ENCODE measurements around the gene TNFSF12.

The TNFSF12 gene

GRCh38 chr17:7572338-7572587, 23.4 kb downstream of the TNFSF12 start:
- no peak for DNase-seq

DNA sequence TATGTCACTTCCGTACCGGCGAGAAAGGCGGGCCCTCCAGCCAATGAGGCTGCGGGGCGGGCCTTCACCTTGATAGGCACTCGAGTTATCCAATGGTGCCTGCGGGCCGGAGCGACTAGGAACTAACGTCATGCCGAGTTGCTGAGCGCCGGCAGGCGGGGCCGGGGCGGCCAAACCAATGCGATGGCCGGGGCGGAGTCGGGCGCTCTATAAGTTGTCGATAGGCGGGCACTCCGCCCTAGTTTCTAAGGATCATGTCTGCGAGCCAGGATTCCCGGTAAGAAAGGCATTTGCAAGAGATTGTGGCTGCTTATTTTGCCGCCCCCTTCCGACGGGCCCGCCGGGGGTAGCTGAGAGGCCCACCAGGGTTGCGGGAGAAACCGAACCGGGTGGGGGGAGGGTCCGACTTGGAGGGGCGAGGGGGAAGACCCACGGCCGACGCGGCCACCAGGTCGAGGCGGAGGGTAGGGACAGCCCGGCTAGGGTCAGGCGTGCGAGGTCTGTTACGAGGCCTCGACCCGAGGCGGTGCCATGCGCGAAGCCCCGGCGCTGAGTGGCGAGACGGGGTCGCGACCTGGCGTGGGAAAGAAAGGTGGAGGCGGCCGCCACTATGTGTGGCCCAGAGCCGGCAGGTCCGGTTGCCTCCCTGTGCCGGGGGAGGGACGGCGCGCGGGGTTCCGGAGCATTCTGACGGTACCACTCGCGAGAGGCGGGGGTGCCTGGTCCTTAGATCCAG, 23.9 kb downstream of the TNFSF12 start:
- DNase-seq = peak; percentile 98

DNA sequence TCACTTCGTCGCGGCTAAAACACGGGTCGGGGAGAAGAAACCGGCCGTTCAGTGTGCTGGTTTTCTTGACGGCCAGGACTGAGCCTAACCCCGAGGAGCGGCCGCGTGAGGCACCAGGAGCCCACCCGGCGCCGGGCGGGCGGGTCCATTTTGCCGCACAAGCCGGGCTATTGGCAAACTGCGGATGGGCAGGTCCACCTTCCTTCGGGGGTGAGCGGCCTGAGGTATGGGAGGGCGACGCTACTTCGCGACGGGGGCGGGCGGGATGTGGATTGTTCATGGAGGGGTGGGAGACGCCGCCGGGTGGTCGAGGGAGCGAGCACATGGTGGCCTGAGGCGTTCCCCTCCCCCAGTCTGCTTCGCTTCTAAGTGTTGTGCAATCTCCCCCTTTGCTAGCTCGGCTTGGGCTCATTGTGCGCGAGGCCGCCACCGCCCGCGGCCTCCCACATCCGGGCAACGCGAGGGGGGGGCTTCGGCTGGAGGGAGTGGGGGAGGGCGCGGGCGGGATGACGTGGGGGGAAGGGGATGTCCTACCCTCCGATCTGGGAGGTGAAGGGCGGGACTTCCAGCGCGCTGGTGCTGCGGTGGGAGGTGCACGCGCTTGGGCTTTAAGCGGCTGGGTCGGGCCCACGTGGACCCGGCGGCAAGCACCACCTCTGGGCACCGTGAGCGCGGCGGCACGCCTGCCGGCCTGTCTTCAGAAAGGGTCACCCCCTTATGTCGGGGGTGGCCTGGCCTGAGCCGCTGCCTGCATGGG, 24.6 kb downstream of the TNFSF12 start:
- DNase-seq = peak; percentile 76 to 81

DNA sequence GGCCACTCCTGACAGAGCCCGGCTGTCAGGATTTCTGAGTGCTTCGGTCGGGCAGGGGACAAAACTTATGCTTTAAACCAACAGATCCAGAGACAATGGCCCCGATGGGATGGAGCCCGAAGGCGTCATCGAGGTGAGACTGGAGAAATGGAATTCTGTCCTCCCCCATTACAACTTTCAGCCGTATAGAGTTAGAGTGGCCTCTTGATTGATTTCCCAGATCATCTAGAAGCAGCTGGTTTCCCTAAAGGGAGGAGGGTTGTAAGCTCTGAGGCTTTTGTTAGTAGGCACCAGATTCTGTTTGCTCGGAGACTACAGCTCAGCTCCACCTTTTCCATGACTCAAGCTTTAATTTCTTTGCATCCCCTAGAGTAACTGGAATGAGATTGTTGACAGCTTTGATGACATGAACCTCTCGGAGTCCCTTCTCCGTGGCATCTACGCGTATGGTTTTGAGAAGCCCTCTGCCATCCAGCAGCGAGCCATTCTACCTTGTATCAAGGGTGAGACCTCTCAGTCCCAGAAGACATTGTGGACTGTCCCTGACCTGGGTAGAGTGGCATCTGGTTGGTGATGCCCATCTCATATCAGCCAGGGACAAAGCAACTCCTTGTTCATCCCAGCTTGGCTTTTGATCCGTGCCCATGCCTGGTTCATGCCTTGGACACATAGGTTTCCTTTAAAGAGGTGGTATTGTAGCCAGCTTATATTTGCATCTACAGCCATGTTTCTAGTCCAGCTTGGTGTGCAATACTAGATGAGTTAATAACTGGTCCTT, 25.5 kb downstream of the TNFSF12 start:
- no peak for DNase-seq

- no peak for DNase-seq
Observed at GRCh38 chr17:7575481-7575883, 26.6 kb downstream of the TNFSF12 start.

GRCh38 chr17:7575959-7576358, 27.1 kb downstream of the TNFSF12 start:
- no peak for DNase-seq

DNA sequence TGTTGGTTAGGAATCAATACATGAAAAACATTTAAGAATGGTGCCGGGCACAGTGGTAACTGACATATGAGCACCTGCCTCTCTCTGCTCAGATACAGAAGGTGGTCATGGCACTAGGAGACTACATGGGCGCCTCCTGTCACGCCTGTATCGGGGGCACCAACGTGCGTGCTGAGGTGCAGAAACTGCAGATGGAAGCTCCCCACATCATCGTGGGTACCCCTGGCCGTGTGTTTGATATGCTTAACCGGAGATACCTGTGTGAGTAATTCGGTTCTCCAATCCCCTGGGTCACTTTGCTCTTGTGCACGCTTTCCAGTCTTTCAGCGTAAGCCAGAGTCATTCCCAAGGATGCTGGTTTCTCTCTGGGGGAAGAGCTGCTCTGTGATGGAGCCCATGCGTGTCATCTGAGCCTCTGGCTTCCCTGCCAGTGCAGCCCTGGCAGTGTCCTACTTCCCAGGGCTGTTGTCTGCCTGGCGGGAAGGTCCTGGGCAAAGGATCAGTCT, 27.6 kb downstream of the TNFSF12 start:
- DNase-seq = no peak

DNA sequence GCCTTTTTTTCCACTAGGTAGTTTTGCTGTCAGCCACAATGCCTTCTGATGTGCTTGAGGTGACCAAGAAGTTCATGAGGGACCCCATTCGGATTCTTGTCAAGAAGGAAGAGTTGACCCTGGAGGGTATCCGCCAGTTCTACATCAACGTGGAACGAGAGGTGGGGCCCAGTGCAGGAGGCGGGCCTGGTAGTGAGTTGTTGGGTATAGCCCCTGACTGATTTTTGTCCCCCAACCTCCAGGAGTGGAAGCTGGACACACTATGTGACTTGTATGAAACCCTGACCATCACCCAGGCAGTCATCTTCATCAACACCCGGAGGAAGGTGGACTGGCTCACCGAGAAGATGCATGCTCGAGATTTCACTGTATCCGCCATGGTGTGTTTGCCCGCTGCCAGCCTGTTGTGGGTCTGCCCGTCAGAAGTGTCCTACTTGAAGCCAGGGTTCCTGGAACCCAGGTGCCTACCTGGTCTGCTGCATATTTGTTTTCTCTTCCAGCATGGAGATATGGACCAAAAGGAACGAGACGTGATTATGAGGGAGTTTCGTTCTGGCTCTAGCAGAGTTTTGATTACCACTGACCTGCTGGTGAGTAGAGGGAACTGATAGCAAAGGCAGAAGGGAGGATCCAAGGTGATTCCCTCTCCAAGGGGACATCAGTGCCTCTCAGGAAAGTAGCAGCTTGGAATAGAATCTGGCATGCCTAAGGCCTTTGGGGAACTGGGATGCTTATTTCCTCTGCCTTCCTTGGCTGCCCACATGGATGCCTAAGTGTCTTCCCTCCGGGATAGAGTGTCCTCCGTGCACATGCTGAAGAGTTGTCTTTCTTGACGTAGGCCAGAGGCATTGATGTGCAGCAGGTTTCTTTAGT, 28.7 kb downstream of the TNFSF12 start:
- DNase-seq = no peak

DNA sequence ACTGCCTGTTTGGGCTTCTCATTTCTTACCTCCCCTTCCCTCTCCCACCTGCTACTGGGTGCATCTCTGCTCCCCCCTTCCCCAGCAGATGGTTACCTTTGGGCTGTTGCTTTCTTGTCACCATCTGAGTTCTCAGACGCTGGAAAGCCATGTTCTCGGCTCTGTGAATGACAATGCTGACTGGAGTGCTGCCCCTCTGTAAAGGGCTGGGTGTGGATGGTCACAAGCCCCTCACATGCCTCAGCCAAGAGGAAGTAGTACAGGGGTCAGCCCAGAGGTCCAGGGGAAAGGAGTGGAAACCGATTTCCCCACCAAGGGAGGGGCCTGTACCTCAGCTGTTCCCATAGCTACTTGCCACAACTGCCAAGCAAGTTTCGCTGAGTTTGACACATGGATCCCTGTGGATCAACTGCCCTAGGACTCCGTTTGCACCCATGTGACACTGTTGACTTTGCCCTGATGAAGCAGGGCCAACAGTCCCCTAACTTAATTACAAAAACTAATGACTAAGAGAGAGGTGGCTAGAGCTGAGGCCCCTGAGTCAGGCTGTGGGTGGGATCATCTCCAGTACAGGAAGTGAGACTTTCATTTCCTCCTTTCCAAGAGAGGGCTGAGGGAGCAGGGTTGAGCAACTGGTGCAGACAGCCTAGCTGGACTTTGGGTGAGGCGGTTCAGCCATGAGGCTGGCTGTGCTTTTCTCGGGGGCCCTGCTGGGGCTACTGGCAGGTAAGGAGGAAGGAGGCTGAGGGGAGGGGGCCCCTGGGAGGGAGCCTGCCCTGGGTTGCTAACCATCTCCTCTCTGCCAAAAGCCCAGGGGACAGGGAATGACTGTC, 30.4 kb downstream of the TNFSF12 start, which contains the start of gene CD68:
CD68 (plus strand) TSS at position 638 of the 833 bp plus-strand sequence; CDS start at position 678, 40 bp downstream.
- no peak for DNase-seq

DNA sequence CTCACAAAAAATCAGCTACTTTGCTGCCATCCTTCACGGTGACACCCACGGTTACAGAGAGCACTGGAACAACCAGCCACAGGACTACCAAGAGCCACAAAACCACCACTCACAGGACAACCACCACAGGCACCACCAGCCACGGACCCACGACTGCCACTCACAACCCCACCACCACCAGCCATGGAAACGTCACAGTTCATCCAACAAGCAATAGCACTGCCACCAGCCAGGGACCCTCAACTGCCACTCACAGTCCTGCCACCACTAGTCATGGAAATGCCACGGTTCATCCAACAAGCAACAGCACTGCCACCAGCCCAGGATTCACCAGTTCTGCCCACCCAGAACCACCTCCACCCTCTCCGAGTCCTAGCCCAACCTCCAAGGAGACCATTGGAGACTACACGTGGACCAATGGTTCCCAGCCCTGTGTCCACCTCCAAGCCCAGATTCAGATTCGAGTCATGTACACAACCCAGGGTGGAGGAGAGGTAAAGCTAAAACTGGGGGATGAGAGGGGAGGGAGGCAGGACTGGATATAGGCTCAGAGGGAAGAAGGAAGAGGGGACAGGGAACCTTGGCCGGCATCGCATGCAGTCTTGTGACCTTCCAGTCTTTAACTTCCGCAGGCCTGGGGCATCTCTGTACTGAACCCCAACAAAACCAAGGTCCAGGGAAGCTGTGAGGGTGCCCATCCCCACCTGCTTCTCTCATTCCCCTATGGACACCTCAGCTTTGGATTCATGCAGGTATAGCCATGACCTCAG, 31.2 kb downstream of the TNFSF12 start:
- no peak for DNase-seq

DNA sequence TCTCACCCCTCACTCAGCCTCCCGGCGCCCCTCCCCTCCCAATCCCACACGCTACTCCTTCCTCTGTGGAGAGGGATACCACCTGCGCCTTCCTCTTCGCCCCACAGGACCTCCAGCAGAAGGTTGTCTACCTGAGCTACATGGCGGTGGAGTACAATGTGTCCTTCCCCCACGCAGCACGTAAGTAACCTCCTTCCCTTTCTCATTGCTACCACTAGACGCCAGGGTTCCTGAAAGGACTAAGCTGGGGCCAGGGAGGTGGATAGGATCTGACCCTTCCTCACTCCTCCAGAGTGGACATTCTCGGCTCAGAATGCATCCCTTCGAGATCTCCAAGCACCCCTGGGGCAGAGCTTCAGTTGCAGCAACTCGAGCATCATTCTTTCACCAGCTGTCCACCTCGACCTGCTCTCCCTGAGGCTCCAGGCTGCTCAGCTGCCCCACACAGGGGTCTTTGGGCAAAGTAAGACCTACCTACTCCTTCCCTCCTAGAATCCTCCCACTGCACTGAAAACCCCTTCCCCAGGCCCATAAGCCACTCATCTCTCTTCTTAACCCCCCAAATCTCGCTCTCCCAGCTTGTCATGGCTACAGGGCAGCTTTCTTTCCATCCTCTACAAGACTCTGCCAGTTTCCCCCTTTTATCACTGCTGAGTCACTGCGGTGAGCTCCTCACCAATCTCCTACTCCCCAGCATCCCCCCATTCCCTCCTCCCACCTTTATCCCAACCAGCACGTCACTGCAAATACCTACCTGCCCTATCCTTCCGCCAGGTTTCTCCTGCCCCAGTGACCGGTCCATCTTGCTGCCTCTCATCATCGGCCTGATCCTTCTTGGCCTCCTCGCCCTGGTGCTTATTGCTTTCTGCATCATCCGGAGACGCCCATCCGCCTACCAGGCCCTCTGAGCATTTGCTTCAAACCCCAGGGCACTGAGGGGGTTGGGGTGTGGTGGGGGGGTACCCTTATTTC, 32.0 kb downstream of the TNFSF12 start:
- no peak for DNase-seq

DNA sequence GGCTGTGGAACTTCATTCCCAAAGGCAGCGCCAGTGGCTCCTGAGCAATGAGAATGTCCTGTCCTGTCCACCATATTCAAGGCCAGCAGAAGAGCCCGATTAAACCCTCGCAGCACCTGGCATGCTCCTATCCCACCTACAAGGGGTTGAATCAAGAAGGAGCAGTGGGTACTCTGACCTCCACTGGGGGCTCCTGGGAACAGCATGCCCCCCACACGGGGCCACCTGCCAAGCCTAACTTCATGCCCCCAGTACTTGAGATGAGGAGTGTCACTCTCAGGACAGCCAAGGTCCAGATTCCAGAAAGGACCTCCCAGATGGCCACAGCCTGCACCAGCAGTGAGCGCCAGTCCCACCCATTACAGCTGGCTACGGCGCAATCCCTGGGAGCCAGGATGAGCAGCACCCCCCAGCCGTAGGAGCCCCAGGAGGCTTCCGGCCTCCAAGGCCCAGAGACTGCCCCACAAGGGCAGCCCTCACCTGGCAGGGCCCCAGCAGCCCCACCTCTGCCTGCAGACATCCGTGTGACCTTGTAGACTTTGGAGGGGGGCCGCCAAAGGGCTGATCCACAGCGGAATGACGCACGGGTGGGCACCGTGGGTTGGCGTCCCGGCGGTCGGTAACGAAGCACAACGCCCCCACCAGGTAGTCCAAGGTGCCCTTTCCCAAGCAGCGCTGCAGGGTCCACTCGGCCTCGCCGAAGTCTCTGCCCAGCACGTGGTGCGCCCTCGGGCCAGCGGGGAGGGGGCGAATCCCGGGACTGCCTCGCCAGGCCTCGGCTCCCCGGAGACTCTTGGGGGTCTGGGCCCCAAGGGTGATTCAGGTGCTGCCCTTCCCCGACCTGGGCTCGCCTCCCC, 33.8 kb downstream of the TNFSF12 start:
- no peak for DNase-seq

DNA sequence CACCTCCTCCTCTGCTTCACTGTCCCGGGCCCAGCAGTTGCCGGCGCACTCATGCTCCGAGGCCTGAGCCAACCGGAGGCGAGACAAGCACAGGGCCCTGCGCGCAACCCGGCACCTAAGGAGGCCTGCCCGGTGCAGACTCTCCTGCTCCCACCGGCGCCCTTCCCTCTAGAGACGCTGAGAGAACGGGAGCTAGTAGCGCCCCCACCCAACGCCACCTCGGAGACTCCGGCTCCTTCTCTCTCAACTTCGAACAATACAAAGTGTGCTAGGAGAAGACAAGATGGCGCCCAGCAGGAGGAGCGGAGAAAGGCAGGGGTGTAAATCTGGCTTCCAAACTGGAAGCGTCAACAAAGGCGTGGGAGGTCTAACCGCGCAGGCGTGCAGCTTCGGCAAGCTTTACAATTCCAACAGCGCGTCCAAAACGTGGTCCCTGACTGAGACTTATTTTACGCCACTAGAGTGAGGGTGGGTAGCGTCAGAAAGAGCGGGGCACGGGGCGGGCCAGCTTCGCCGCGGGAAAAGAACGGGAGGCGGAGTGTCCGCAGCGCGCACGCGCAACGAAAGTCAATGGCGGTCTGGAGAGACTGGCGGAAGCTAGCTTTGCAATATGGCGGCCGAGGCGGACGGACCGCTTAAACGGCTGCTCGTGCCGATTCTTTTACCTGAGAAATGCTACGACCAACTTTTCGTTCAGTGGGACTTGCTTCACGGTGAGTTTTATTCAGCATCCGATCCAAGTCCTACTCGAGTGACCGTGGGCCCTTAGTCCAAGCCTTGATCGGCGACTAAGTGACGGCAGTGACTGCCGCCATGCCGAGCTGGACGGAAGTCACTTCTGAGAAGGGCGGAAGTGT, 34.6 kb downstream of the TNFSF12 start, which contains the start of gene MPDU1:
MPDU1 (plus strand) TSS at position 600 of the 857 bp plus-strand sequence; CDS start at position 611, 11 bp downstream.
- DNase-seq = peak; percentile 90 to 94

DNA sequence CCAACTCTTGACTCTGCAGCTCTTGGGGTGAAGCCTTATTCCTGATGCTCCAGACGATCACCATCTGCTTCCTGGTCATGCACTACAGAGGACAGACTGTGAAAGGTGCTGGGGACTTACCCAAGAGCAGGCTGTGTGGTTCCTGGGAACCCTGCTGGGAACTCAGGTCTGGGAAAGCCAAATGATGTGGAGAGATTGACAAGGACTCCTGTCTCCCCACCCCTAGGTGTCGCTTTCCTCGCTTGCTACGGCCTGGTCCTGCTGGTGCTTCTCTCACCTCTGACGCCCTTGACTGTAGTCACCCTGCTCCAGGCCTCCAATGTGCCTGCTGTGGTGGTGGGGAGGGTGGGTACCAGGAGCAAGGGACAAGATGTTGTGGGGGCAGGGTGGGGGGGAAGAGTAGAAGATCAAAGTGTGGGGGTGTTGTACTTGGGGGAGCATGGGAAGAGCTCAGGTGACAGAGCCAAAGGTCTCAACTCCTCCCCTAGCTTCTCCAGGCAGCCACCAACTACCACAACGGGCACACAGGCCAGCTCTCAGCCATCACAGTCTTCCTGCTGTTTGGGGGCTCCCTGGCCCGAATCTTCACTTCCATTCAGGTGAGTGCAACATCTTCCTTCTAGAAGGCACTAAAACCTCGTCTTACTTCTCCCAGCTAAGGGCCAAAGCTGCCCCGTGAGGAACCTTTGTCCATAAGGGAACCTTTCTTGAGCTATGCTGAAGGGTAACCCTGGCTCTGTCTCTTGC, 38.0 kb downstream of the TNFSF12 start:
- DNase-seq = peak in 1 of 2 experiments; percentile 48

- DNase-seq = no peak
Observed at GRCh38 chr17:7587420-7588151, 38.7 kb downstream of the TNFSF12 start.

All from NCI-H1930 (cell line).